Bronchial epithelial cell (primary cell): ENCODE results near the gene ZDHHC11. TPM values are rescaled to one million over a fixed set of nuclear protein-coding genes. Genes with fewer than 3 reads are reported as not detected.
"Not testable (repeated sequence)": the region's sequence is repeated elsewhere in the genome, so short reads cannot be mapped to it uniquely, and the experiment has no call there.

Experiments used
- DNase-seq: peaks from one replicate; pipeline ENCODE4 v3.0.0-alpha.2; 2010; ENCODE audit warnings: low read depth
- FAIRE-seq: peaks from 2 replicates; lab custom pipeline; 2011; peaks lifted over from hg19 to GRCh38; lab: Jason Lieb, UNC
- H3K27me3 ChIP-seq: 2 replicates; pipeline ENCODE4 v1.5.1; 2011; ENCODE audit warnings: low read length; ENCODE audit not compliant: control insufficient read depth, insufficient read depth
- H3K36me3 ChIP-seq: 2 replicates; pipeline ENCODE4 v1.5.1; 2011; ENCODE audit warnings: low read length; ENCODE audit not compliant: control insufficient read depth, insufficient read depth
- H3K4me3 ChIP-seq: 2 replicates; pipeline ENCODE4 v1.5.1; 2011; ENCODE audit warnings: mild to moderate bottlenecking, low read depth, low read length, control low read depth
- total RNA-seq: library from RNA; depleted of rRNA; stranded (reverse); fragments of >200 nt; gene quantifications from 2 replicates; pipeline ENCODE4 v1.2.1, GENCODE V29; 2014
- TF ChIP-seq, protein P1 (sequence below): IDR thresholded peaks from 2 replicates; pipeline ENCODE4 v1.5.1; 2011; ENCODE audit warnings: mild to moderate bottlenecking, moderate library complexity, low read length, control low read depth, inconsistent platforms; ENCODE audit not compliant: insufficient read depth, severe bottlenecking

The ZDHHC11 gene
- total RNA-seq, 1 donor from 2014 or later: 0.53 TPM

DNA sequence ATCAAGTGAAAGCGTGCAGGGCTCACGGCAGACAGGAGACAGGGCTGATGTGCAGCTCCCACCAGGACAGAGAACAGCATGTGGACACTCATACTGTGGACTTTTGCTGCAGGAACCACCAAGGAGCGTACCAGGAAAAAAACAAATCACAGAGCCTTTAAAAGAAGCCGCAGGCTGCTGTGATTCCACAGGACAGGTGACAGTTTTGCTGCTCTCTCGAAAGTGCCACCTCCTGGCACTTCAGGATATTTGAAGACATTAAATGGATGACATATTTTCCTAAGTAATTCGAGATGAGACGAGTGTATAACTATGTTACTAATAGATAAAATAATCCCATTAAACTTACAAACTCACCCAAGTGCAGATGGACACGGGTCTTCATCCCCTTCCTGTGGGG lies 29.3 kb downstream of the ZDHHC11 start:
- Histone ChIP-seq H3K27me3 (no peaks in the 10 kb centered on the region), H3K36me3 (no peaks in the 10 kb centered on the region), H3K4me3 (no peak overlapping the region)
- FAIRE-seq (no peak), DNase-seq (no peak)
- TF ChIP-seq, protein P1, sequence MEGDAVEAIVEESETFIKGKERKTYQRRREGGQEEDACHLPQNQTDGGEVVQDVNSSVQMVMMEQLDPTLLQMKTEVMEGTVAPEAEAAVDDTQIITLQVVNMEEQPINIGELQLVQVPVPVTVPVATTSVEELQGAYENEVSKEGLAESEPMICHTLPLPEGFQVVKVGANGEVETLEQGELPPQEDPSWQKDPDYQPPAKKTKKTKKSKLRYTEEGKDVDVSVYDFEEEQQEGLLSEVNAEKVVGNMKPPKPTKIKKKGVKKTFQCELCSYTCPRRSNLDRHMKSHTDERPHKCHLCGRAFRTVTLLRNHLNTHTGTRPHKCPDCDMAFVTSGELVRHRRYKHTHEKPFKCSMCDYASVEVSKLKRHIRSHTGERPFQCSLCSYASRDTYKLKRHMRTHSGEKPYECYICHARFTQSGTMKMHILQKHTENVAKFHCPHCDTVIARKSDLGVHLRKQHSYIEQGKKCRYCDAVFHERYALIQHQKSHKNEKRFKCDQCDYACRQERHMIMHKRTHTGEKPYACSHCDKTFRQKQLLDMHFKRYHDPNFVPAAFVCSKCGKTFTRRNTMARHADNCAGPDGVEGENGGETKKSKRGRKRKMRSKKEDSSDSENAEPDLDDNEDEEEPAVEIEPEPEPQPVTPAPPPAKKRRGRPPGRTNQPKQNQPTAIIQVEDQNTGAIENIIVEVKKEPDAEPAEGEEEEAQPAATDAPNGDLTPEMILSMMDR: no peak

GRCh38 chr5:820245-820644 lies 30.5 kb downstream of the ZDHHC11 start:
- TF ChIP-seq, protein P1: no peak
- Histone ChIP-seq H3K27me3 (no peaks in the 10 kb centered on the region), H3K4me3 (no peak overlapping the region), H3K36me3 (no peaks in the 10 kb centered on the region)
- FAIRE-seq (no peak), DNase-seq (no peak)

DNA sequence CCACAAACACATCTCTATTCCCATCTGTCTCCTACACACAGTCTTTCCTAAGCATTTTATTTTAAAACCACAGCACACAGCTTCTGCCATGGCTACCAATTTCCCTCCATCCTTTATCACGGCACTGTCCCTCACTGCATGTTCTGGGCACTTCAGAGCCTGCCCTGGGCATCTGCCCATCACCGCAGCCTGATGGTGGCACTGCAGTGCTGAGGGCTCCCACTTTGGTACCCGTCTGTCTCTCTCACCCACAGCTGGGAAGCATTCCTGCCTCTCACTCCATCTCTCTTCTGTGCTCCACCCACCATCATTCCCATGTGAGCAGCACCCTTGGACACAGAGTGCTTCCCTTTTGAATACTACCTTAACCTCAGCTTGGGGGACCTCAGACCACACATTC lies 31.7 kb downstream of the ZDHHC11 start:
- TF ChIP-seq, protein P1: no peak
- H3K27me3 ChIP-seq: no peaks in the 10 kb centered on the region
- no peaks in the 10 kb centered on the region for H3K36me3 ChIP-seq
- H3K4me3 ChIP-seq: no peak overlapping the region
- FAIRE-seq: no peak
- DNase-seq: no peak

- DNase-seq: no peak
- TF ChIP-seq, protein P1: no peak
- no peaks in the 10 kb centered on the region for H3K27me3 ChIP-seq
- H3K4me3 ChIP-seq: no peak overlapping the region
- FAIRE-seq: no peak
- H3K36me3 ChIP-seq: no peaks in the 10 kb centered on the region
Observed at GRCh38 chr5:816176-816575, 34.6 kb downstream of the ZDHHC11 start.

- Histone ChIP-seq H3K36me3 (no peaks in the 10 kb centered on the region), H3K4me3 (no peak overlapping the region), H3K27me3 (no peaks in the 10 kb centered on the region)
- FAIRE-seq (no peak), DNase-seq (no peak)
- TF ChIP-seq, protein P1: no peak
Observed at GRCh38 chr5:815449-815848, 35.3 kb downstream of the ZDHHC11 start.

GRCh38 chr5:813575-813974 lies 37.2 kb downstream of the ZDHHC11 start:
- not testable (repeated sequence) for H3K36me3 ChIP-seq, H3K27me3 ChIP-seq, H3K4me3 ChIP-seq, DNase-seq, FAIRE-seq

- H3K27me3 ChIP-seq, H3K4me3 ChIP-seq, FAIRE-seq, H3K36me3 ChIP-seq: not testable (repeated sequence)
- peak; percentile 5 for DNase-seq
Observed at GRCh38 chr5:811384-811783, 39.4 kb downstream of the ZDHHC11 start.

- not testable (repeated sequence) for FAIRE-seq, DNase-seq, H3K36me3 ChIP-seq, H3K4me3 ChIP-seq, H3K27me3 ChIP-seq
Observed at GRCh38 chr5:807719-808514, 42.9 kb downstream of the ZDHHC11 start.
